NCI-H2107 treated with DMSO at 0.1 percent for 48 hours (cell line): ENCODE results near the gene CEBPA.
"Not testable (repeated sequence)": the region's sequence is repeated elsewhere in the genome, so short reads cannot be mapped to it uniquely, and the experiment has no call there.

Experiments
- DNase-seq: peaks from one replicate; lab custom pipeline; 2025; ENCODE audit not compliant: unreplicated experiment; lab: John Stamatoyannopoulos, UW

The CEBPA gene

DNA sequence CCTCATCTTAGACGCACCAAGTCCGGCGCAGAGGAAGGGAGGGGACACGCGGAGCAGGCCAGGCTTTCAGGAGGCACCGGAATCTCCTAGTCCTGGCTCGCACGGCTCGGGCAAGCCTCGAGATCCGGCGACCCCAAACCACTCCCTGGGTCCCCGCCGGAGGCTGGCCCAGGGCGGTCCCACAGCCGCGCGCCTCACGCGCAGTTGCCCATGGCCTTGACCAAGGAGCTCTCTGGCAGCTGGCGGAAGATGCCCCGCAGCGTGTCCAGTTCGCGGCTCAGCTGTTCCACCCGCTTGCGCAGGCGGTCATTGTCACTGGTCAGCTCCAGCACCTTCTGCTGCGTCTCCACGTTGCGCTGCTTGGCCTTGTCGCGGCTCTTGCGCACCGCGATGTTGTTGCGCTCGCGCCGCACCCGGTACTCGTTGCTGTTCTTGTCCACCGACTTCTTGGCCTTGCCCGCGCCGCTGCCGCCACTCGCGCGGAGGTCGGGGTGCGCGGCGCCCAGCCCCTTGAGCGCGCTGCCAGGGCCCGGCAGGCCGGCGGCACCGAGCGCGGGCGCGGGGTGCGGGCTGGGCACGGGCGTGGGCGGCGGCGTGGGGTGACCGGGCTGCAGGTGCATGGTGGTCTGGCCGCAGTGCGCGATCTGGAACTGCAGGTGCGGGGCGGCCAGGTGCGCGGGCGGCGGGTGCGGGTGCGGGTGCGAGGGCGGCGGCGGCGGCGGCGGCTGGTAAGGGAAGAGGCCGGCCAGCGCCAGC lies 1.0 kb downstream of the CEBPA start:
- DNase-seq, result no peak

DNA sequence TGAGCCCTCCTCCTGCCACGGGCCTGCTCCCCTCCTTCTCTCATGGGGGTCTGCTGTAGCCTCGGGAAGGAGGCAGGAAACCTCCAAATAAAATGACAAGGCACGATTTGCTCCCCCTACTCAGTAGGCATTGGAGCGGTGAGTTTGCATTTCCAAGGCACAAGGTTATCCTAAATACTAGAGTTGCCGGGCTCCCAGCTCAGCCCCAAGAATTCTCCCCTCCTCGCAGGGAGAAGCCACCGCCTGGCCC lies 1.5 kb downstream of the CEBPA start:
- DNase-seq, result no peak

DNA sequence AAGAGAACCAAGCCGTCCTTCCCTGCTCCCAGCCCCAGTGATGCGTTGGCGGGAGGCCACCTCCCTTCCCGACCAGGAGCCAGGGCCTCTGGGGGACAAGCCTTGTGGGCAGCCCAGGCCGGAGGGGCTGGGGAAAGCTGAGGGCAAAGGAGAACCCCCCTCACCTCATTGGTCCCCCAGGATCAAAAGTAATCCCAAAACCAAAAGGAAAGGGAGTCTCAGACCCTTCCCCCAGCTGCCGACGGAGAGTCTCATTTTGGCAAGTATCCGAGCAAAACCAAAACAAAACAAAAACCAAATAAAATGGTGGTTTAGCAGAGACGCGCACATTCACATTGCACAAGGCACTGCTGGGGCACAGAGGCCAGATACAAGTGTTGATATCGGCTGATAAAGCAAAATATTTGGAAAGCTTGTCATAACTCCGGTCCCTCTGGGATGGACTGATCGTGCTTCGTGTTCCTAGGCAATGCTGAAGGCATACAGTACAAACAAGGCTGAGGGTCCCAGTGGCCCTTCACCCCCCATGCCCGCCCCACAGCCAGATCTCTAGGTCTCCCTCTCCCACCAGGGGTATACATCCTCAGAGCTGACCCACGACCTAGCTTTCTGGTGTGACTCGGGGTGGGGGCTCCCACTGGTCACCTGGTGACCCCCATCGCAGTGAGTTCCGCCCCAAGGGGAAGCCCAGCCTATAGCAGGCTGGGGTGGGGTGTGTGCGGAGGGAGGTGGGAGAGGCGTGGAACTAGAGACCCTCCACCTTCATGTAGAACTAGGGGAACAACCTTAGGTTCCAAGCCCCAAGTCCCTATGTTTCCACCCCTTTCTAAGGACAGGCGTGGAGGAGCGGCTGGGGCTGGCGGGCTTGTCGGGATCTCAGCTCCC lies 2.1 kb downstream of the CEBPA start:
- DNase-seq, result no peak

DNA sequence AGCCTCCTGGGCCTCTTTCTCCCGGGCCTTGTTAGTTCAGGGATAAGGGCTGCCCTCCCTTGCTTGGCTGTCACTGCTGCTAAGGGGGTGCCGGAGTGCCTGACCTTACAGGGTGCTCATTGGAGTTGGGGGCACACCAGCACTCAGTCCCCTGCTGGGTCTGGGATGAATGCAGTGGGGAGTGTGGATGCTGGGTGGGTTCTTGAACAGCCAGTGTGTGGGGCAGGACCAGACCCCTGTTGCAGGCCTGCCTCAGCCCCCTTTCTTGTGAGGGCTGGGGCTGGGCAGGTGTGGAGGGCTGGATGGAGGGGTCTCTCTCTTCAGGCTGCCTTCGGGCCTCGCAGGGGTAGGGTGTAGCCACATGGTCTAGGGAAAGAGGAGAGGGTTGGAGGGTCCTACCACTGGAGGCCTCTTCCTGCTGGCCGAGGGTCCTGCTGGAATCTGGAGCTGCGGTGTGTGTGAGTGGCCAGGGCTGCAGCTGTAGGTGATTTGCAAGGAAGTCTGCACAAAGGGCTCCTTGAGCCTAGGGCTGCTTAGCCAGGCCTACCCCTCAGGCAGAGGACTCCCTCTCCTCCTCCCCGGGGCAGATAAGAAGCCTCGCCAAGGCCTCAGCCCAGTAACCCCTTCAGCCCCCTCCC lies 3.2 kb downstream of the CEBPA start:
- no peak for DNase-seq

DNA sequence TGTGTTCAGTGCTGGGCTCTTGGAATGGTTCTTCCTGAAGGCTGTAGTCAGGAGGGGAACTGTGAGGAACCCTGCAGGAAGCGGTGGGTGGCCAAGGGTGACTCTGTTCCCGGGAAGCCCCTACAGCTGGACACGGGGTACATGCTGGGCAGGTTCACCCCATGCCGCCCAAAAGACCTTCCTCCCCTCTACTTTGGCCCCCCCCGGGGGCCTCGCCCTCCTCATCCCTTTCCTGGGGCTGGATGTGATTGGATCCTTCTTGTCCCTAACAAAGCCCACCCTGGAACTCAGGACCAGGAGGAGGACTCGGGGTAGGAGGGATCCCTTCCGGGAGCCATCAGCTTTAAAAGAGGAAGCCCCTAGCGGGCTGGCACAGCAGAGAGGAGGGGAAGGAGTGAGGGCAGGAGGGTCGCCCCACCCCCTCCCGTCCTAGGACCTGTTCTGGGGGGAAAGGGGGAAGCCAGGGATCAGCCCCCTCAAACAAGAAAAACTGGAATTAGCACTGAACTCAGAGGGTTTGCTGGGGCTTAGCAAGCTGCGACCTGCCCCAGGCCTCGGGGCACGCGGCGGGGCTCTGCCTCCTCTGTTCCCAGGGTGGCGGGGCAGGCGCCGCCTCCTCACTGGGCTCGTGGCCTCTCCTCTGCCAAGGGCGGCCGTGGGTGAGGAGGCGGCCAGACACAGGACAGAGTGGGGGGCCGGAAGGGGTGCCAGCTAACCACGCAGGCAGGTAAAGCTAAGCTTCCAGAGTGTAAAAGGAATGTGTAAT lies 4.0 kb downstream of the CEBPA start:
- no peak for DNase-seq

DNA sequence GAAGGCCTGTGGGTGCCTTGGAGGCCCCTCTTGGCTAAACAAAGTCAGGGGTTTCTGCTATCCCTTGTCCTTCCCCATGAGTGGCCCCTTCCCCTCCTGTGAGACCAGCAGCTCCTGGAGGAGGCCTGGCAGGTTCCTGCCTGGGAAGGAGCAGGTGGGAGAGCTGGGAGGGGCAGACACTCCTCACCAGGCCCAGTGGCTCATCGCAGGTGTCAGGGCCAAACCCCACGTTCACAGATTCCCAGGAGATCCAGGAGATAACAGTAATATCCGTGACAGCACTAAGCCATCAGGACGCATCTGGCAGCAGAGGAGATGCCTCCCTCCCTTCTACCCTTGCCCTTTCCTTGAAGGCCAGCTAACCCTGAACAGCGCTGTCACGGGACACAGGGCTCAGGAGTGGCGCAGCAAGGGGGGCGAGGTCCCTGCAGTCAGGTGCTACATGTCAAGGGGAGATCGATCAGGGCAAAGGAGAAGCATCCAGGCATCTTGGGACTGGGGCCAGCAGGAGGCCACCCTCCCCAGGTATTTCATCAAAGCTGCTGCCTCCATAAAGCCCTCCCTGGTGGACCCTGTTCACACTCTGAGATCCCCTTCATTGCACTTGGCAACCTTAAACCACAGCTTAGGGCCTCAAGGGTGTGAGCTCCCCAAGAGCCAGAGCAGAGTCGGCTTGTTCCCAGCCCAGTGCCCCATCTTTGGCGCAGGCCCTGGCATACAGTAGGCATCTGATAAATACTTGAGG lies 4.8 kb downstream of the CEBPA start:
- no peak for DNase-seq

DNA sequence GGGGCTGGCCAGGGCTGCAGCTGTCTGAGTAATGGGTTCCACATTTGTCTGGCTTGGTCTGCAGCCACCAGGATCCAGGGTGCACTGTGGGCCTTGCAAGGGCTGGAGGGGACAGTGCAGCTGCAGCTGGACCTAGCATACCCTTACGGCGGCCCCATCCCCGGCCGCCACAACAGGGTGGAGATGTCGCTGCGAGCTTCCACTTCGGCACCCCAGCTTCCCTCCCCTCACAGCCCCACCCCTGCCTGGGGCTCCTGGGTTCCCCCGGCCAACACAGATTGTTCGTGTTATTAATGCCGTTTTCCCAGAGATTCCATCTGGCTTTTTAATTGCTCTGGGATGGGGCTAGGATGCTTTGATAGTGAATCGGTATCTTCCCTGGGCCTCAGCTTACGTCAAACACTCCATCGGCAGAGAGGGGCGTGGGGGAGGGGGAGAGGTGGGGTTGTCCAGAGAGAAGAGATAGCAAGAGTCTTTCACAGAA lies 5.8 kb downstream of the CEBPA start:
- DNase-seq, result no peak

DNA sequence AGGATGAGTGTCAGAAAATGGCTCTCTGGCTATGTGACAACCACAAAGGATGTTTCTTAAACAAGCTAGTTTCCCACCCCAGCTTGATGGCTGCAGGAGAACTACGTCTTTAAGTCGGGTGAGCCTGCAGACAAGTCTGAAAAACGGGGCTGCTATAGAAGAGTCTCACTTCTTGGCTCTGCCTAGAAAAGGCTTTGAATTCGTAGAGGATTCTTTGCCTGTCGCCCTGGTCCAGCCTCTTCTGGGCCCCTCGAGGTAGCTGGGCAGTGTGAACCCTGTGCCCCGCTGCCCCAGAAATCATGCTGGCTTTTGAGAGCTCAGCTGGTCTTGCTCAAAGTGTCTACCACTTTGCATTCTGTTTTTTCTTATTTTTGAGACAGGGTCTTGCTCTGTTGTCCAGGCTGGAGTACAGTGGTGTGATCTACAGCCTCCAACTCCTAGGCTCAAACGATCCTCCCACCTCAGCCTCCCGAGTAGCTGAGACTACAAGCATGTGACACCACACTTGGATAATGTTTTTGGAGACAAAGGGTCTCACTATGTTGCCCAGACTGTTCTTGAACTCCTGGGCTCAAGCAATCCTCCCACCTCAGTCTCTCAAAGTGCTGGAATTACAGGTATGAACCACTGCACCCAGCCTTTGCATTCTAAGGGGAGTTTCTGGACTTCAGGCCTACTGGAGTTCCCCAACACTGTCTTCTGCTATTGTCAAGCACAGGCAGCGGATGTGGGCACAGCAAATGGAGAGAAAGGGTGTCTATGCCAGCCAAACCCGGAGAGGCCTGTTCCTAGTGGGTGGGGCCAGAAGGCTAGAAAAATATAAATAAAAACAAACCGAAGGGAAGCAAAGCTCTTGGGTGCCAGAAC lies 6.5 kb downstream of the CEBPA start:
- no peak for DNase-seq

DNA sequence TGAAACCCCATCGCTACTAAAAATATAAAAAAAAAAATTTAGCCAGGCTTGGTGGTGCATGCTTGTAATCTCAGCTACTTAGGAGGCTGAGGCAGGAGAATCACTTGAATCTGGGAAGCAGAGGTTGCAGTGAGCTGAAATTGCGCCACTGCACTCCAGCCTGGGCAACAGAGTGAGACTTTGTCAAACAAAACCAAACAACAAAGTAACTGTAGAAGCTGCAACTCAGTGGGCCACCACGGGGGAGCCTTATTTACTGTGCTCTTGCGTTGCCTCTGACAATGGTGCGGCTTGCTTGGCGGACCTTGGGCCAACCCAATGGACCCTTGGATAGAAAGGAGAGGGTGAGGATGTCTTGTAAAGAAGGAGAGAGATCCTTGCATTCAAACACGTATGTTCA lies 7.3 kb downstream of the CEBPA start:
- DNase-seq, result not testable (repeated sequence)

DNA sequence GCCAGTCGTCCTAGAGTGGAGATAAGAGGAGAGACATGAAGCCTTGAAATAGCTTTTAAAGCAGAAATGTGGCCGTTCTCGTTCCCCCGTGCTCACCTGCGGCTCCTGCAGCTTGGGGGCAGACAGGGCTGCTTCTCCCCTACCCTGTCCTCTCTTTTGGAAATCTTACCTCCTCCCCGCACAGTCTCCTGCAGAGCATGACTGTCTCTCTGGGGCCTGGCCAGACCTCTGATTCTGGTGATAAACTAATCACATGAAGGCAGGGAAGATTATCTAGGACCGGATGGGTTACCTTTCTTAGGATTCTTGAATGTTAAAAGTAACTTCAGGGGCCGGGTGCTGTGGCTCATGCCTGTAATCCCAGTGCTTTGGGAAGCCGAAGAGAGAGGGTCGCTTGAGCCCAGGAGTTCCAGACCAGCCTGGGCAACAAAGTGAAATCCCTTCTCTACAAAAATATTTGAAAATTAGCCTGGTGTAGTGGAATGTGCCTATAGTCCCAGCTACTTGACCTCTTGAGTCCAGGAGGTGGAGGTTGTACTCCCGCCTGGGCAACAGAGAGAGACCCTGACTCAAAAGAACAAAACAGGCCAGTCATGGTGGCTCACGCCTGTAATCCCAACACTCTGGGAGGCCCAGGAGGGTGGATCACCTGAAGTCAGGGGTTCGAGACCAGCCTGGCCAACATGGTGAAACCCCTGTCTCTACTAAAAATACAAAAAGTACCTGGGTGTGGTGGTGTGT lies 8.1 kb downstream of the CEBPA start:
- no peak for DNase-seq

DNA sequence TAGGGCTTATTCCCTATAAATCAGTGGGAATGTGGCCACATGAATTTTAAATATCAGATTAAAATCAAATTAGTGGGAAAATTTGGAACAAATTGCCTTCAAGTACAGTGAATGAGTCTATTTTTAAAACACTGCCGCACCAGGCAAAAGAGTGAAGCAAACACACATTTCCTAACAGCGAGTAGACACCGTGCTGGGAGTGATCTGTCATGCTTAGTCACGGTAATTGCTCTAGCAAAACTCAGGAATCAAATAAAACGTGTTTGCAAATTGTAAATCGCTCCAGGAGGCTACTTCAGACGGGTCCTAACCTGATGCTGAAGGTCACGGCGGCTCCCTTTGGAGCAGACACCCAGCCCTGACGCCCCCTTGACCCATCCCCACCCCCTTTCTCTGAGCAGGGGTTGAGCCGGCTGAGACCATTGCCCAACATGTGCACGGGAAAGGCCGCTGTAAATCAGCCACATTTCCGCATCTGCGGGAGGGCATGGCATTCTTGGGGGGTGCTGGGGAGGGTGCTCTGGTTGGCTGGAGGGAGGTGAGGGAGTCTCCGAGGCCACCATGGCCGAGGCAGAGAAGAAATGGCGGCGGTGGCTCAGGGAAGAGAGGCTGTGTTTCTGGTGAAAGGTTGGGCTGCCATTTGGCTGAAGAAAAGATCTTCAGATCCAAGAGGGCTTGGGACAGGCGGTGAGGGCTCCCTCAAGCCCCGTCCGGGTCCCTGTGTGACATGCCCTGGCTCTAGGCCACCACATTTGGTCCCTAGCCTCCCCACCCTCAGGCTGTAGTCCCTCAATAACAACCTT lies 8.9 kb downstream of the CEBPA start:
- peak; percentile 22 for DNase-seq

DNA sequence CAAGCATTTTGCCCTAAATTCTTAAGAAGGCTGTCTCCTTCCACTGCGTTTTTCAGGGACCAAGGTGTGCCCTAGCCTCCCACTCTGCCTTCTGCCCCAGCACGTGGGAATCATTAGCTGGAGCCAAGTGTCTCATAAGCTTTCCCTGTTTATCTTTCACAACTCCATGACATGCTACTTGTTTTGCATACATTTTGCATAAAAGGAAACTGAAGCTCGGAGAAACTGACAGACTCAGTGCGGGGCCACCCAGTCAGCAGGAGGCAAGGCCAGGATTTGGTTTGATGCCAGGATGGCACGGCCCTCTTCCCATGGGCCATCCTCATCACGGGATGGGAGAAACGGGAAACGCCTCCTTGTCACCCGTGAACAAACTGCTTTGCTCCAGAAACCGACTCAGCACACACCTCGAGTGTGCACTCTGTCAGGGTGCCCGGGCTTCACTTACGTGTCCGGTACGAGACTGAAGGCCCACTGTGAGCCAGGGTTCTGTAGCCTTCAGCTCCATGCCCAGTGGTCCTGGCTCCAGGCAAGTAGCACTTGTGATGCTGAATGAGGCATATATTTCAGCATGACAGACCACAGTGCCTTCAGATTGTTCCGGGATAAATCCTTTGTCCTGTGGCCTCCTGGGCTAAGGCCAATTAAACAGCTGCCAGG lies 9.6 kb downstream of the CEBPA start:
- DNase-seq, result no peak

DNA sequence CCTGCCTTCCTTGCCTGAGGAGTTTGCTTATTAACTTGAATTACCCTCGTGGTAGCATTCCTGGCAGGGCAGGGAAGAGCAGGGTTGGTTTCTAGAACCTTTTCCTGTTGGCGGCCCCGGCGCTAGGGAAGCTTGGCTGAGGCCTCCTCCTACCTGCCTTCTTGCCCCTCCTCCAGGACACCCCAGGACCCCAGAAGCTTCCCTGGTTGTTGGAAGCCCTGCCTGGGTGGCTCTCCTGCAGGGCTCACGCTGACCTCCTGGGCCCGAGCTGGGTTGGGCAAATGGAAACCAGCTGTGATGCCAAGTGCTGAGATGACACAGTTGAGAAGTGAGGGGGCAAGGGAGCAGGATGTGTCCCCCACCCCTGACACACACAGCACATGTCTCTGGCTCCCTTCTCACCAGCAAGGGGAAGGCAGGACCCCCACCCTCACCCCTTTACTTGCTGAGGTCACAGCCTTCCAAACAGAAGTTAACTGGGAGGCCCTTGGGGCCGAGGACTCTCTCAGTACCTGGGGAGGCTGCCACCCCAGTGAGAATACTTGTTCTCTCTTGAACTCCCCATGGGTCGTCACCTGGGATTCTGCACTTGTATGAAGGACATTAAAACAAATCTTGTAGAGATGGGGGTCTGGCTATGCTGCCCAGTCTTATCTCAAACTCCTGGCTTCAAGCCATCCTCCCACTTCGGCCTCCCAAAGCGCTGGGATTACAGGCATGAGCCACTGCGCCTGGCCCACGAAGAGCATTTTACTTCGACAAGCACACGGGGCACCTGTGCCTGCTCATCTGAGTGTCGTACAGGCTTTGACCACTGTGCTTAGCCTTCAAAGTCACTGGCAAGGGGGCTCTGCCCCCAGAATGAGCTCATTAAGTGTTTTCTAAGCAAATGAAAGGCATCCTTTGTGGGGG lies 10.5 kb downstream of the CEBPA start:
- DNase-seq, result no peak

DNA sequence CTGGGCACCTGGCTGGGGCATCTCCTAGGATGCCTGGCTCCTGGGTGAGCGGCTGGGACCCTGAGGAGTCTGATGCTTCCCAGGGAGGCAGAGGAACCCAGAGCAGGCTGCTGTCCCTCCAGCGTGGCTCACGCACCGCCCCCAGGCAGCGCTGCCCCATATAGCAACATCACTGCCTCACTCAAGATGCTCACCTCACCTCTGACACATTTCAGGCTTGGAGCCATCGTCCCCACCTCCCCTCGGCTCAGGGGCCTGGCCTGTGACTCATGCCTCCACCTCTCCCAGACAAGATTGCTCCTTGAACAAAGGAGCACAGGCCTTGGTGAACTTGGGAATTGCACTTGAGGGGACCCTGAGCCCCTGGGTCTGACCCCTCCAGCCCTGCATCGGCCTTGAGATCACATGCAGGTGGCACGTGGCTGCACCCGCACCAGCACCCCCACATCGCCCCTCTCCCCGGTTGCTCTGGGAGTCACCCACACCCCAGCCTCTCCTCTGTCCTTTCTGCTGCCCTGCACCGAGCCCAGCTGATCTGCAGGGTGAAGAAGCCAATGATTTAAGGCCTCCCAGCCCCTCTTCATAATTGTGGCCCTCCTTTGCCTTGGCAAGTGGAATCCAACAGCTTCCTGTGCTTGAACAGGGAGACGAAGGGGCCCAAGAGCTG lies 11.2 kb downstream of the CEBPA start:
- DNase-seq, result no peak

DNA sequence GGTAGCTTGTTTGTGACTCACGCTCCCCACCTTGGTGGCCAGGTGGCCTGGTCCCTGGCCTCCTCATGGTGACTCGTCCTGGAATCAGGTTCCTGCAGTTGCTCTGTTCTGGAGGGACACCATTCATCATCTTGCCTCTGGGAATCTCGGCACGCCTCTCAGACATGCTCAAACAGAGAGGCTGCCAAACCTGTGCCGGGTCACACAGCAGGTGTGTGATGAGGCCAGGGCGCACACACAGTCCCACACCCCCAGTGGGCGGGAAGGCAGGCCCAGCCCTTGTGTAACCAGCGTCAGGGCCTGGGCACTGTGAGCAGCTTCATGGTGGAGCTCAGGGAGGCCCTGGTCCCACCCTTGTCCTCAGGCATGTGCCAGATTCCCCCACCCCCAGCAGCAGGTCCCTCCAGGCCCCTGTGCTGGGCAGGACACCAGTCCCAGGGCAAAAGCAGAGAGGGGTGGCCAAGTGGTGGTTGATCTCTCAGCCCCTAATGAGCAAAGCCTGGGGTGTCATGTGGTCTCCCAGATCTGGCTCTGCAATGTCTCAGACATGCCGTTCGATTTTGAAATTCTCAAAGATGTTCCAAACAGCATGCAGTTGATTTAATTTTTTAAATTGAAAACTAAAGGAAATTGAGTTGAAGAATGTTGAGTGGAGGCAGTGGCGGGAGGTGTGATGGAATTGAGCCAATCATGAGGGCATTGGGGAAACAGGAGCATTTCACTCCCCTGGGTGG lies 12.1 kb downstream of the CEBPA start:
- no peak for DNase-seq
